ENCODE results near the gene MTR.

The MTR gene

GRCh38 chr1:236785477-236785876, 9.6 kb upstream of the MTR start:
- DNase-seq: no peak

- DNase-seq: no peak
These were observed 8.6 kb upstream of the MTR start for GRCh38 chr1:236786453-236786852.

GRCh38 chr1:236794585-236795034, 482 bp upstream of the MTR start:
- DNase-seq: no peak

GRCh38 chr1:236795757-236796667, 920 bp downstream of the MTR start:
- peak; percentile 26 for DNase-seq

GRCh38 chr1:236799001-236799400, 3.9 kb downstream of the MTR start:
- DNase-seq: no peak

- no peak for DNase-seq
These were observed 5.0 kb downstream of the MTR start for GRCh38 chr1:236800002-236800620.

GRCh38 chr1:236800623-236801022, 5.5 kb downstream of the MTR start:
- no peak for DNase-seq

GRCh38 chr1:236802264-236802663, 7.2 kb downstream of the MTR start:
- no peak for DNase-seq

GRCh38 chr1:236806634-236807033, 11.5 kb downstream of the MTR start:
- no peak for DNase-seq

- no peak for DNase-seq
These were observed 12.9 kb downstream of the MTR start for GRCh38 chr1:236808005-236808404.

- peak; percentile 93 for DNase-seq
These were observed 13.6 kb downstream of the MTR start for GRCh38 chr1:236808564-236809130.

GRCh38 chr1:236809148-236809547, 14.1 kb downstream of the MTR start:
- peak; percentile 93 for DNase-seq

GRCh38 chr1:236810018-236810417, 14.9 kb downstream of the MTR start:
- DNase-seq: no peak

GRCh38 chr1:236812334-236813030, 17.4 kb downstream of the MTR start:
- peak; percentile 4 for DNase-seq

GRCh38 chr1:236815941-236816340, 20.8 kb downstream of the MTR start:
- no peak for DNase-seq

- DNase-seq: no peak
These were observed 24.8 kb downstream of the MTR start for GRCh38 chr1:236819856-236820255.

- DNase-seq: no peak
These were observed 26.1 kb downstream of the MTR start for GRCh38 chr1:236821091-236821627.

GRCh38 chr1:236823559-236823958, 28.5 kb downstream of the MTR start:
- DNase-seq: no peak

GRCh38 chr1:236829085-236829484, 34.0 kb downstream of the MTR start:
- DNase-seq: no peak

GRCh38 chr1:236830116-236830515, 35.0 kb downstream of the MTR start:
- no peak for DNase-seq

- no peak for DNase-seq
These were observed 35.5 kb downstream of the MTR start for GRCh38 chr1:236830560-236830959.

- no peak for DNase-seq
These were observed 38.5 kb downstream of the MTR start for GRCh38 chr1:236833575-236833974.

- no peak for DNase-seq
These were observed 39.8 kb downstream of the MTR start for GRCh38 chr1:236834876-236835275.
